ENCODE results near the gene ATOH8.

The ATOH8 gene

GRCh38 chr2:85763831-85764230 lies 10.0 kb downstream of the ATOH8 start:
- TF ChIP-seq CTCF (conservative IDR thresholded peaks at IDR 0.05) = no peak
- H3K27ac ChIP-seq = peak overlapping the region; percentile 7; the same call in 1 of the 2 replicates

GRCh38 chr2:85765081-85765731 lies 11.4 kb downstream of the ATOH8 start:
- no peak overlapping the region for H3K27ac ChIP-seq
- no peak for TF ChIP-seq CTCF (conservative IDR thresholded peaks at IDR 0.05)

- H3K27ac ChIP-seq = no peak overlapping the region
- no peak for TF ChIP-seq CTCF (conservative IDR thresholded peaks at IDR 0.05)
Measured at GRCh38 chr2:85766229-85766628, 12.4 kb downstream of the ATOH8 start.

- H3K27ac ChIP-seq = peak overlapping the region; percentile 76
- TF ChIP-seq CTCF (conservative IDR thresholded peaks at IDR 0.05) = no peak
Measured at GRCh38 chr2:85767803-85768665, 14.2 kb downstream of the ATOH8 start.

GRCh38 chr2:85768713-85769112 lies 14.9 kb downstream of the ATOH8 start:
- no peak for TF ChIP-seq CTCF (conservative IDR thresholded peaks at IDR 0.05)
- H3K27ac ChIP-seq = peak overlapping the region; percentile 76

GRCh38 chr2:85769236-85769982 lies 15.6 kb downstream of the ATOH8 start:
- TF ChIP-seq CTCF (conservative IDR thresholded peaks at IDR 0.05) = peak; percentile 39; the same call in 1 of the 2 replicates
- H3K27ac ChIP-seq = peak overlapping the region; percentile 76

GRCh38 chr2:85769983-85770362 lies 16.2 kb downstream of the ATOH8 start:
- peak overlapping the region; percentile 76 for H3K27ac ChIP-seq
- no peak for TF ChIP-seq CTCF (conservative IDR thresholded peaks at IDR 0.05)

All from VCaP (cell line).